Left lobe of liver (tissue), 2 donors: Measurements from ENCODE around the gene MYH11. TPM values are rescaled to one million over a fixed set of nuclear protein-coding genes. Genes with fewer than 3 reads are reported as not detected.
"Not testable (repeated sequence)": the region's sequence is repeated elsewhere in the genome, so short reads cannot be mapped to it uniquely, and the experiment has no call there.

Experiments used
- ATAC-seq: fragments of 200-7000 bp; cut with Tn5 transposase; one replicate; pipeline ENCODE4 v1.9.1; 2020; ENCODE audit warnings: mild to moderate bottlenecking, moderate library complexity
- DNase-seq: peaks from one replicate; pipeline ENCODE4 v3.0.0-alpha.2; 2020; ENCODE audit warnings: low spot score
- total RNA-seq: library from RNA; stranded (reverse); gene quantifications from one replicate; pipeline ENCODE4 v1.2.1, GENCODE V29; 2021
- donor health status: DM: no; HTN: no; CAD: no; lungs with moderate emphysema.
- donor health status: DM: no; HTN: yes; CAD: no.

MYH11 gene
- total RNA-seq, 1 donor from 2014 or later, result 2.7 TPM

DNA sequence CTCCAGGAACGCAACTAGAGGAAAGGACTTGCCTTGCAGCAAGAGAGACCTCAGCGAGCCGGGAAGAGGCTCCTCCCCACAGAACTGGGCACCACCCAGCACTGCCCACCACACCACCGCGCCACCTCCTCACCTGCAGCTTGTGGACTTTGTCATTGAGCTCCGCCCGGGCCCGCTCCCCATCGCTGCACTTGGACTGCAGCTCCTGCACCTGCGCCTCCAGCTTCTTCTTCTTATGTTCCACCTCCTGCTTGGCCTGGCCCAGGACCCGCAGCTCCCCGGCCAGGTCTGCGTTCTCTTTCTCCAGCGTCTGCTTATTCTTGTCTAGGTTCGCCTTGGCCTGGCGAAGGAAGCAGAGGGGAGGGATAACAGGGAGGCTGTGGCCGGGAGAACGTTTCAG, 130.1 kb downstream of the MYH11 start:
- DNase-seq (no peak), ATAC-seq (no peak)

DNA sequence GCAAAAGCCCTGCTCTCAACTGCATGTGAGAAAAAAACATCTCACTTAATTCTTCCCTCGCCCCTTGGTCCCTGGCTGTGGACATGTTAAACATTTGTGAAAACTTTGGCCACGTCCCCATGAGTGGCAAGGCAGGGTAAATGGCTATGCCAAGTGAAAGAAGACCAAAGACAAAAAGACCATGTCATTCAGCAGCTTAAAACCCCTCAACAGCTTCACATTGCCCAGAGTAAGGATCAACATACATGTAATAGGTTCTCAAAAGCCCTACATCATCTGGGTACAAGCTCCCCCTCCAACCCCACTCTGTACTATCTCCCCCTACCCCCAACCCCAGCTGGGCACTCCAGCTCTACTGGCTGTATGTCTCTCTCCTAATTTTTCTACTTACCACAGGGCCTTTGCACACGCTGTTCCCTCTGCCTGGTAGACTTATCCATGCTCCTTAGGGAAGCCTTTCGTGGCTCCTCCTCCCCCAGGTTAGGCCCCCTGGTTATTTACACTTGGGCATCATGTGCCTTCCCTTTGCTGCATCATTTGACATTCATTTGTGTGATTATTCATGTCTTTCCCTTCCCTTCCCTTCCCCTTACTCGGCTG, 131.1 kb downstream of the MYH11 start:
- no peak for ATAC-seq
- no peak for DNase-seq

DNA sequence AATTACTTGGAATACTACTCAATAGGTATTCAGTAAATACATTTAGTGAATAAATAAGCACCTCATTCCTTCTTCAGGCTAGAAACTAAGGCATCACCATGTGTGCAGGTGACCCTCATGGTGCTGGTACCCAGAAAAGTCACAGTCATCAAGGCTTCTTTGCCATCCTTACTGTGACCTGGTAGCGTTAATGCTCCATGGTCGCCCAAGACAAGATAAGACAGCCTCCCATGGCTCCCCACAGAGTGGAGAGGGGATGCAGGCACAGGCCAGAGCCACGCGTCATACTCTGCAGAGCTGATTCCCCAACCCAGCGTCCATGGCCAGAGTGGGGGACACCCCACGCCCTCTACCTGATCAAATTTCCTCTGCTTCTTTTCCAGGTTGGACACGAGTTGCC, 133.0 kb downstream of the MYH11 start:
- no peak for DNase-seq
- ATAC-seq, result no peak

DNA sequence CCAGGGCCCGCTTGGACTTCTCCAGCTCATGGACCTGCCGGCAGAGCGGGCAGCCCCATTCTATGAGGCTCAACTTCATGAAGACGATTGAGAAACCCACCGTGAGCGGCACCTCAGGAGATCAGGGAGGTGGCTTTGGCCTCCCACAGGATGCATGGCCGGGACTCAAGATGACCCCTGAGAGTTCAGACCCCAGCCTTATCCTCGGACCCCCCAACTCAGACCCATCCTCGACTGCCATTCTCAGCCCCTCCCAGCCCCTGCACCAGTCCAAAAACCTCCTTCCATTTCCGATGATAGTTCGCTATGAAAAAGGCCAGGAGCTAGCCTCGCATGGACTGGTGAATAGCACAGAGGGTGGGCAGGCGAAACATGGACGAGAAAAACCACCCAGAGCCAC, 135.8 kb downstream of the MYH11 start:
- no peak for DNase-seq
- ATAC-seq, result no peak

DNA sequence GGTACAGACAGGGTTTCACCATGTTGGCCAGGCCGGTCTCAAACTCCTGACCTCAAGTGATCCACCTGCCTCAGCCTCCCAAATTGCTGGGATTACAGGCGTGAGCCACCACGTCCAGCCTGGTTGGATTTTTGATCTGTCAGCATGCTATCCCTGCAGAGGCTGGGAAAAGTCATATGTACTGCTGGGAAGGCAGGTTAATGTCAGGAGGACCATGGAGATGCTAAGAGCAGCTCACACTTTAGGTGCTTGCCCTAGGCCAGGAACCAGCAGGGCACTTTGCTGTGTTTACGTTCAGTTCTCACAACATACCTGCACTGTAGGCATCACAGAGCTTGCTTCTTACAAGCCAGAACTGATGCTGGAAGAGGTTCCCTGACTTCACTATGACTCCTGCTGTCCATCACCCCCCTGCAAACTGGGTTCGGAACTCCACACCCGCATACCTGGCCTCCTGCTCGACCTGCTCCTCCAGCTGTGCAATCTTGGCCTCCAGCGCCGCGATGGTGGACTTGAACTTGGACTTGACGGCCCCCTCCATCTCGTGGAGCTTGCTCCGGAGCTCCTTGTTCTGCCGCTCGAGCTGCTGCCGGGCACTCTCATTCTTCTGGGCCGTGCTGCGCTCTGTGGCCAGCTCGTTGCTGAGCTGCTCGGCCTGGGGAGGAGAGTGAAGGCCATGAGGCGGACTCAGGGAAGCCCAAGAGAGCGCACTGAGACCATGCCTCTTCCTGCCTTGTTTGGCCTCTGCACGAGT, 140.0 kb downstream of the MYH11 start:
- ATAC-seq, result no peak
- DNase-seq, result no peak

DNA sequence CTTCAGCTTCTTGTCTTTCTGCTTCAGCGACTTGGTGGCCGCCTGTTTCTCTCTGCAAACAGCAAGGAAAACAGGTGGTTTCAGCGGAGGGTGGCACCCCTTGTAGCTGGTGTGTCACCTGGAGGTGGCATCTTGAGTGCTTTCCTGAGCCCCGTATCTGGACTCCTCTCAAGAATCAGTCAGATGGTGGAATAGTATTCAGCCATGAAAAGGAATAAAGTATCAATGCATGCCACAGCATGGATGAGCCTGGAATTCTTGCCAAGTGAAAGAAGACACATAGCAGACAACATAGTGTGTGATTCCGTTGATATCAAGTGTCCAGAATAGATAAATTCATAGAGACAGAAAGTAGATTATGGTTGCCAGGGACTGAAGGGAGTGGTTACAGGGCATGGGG, 141.6 kb downstream of the MYH11 start:
- DNase-seq, result no peak

DNA sequence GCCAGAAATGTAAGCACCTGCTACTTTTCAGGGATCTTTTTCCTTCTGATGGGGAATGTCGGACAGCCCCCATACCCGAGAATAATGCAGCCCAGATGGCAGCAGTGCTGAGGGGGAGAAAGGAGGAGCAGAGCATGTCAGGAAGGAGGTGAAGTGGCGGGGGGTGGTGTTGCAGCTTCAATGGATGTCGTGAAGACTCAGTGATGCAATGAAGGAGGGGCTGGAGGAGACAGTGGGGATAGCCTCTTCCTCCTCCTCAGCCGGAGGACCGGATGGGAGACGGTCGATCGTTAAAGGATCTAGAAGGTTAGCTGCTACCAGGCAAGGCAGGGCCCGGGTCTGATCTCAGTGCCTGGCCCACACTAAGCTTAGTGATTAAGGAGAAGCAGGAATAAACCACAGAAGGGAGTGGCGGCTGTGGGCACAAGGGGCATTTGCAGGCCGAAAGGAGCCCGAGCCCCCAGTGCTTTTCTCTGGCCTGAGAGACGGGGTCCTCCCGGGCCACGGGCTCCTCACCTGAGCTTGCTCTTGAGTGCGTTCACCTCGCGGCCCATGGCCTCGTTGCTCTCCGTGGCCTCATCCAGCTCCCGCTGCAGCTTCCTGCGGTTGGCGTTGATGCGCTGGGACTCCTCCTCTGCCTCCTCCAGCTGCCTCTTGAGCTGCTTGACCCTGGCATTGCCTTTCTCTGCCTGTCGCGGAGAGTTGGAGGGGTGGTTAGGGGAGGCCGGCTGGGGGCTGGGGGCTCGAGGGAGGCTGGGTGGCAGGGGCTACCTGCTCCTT, 142.2 kb downstream of the MYH11 start:
- DNase-seq (no peak), ATAC-seq (no peak)

More for the DNA sequence above, 141.6 kb downstream of the MYH11 start:
- ATAC-seq, result no peak

DNA sequence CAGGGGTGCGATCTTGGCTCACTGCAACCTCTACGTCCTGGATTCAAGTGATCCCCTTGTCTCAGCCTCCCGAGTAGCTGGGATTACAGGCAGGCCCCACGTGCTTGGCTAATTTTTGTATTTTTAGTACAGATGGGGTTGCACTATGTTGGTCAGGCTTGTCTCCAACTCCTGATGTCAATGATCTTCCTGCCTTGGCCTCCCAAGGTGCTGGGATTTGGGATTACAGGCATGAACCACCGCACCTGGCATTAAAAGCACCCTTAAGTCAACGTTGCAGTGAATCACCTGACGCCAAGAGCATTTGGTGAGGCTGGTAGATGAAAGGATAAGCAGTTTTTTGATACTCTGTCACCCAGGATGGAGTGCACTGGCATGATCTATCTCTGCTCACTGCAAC, 147.8 kb downstream of the MYH11 start:
- no peak for DNase-seq
- ATAC-seq, result no peak

DNA sequence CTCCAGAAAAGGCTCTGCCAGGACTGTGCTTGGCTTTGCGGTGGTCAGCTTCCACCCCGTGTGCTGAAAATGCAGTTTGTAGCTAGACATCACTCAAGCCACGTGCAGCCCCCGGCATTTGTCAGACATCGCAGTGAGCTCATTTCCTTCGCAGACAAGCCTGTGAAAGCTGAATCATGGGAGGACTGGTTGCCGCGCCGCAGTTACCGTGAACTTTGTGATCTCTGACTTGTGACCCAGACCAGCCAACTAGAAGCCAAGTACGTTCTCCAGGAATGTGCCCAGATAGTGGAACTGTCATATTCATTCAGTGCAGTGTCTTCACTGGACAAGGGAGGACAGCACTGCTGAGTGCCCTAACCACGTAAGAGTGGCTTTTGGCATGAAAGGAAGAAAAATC, 148.7 kb downstream of the MYH11 start:
- no peak for DNase-seq
- no peak for ATAC-seq

DNA sequence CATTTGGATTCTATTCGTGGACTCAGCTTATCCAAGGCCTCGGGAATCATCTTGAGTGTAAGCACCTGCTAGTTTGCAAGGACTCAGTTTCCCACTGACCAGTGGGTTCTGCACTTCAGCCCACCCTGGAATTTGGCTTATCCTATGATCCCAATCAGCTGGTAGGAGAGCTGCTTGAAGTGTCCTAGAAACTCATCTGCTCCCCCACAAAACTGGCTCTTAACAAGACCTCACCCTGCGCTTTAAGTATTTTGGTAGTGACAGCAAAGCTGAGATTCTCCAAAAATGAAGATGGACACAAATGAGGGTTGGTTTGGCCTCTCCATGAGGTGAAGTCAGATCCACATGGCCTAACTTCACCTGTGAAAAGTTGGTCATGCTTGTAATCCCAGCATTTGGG, 149.5 kb downstream of the MYH11 start:
- ATAC-seq, result no peak
- no peak for DNase-seq

DNA sequence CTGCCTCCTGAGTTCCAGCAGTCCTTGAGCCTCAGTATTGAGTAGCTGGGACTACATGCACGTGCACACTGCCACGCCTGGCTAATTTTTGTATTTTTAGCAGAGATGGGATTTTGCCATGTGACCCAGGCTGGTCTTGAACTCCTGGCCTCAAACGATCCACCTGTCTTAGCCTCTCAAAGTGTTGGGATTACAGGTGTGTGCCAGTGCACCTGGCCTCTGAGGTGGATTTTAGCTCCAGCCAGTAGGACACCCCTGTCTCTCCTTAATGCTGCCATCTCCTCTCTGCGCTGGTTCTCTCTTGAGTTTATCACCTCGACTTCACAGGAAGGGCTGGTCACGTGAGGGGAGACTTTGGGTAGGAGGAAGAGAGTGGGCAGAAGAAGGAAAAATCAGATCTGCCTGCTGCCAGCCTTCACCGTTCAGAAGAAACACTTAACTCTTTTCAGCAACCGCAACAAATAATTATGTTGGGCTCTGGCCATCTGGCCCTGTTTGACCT, 151.7 kb downstream of the MYH11 start:
- DNase-seq, result no peak
- no peak for ATAC-seq

DNA sequence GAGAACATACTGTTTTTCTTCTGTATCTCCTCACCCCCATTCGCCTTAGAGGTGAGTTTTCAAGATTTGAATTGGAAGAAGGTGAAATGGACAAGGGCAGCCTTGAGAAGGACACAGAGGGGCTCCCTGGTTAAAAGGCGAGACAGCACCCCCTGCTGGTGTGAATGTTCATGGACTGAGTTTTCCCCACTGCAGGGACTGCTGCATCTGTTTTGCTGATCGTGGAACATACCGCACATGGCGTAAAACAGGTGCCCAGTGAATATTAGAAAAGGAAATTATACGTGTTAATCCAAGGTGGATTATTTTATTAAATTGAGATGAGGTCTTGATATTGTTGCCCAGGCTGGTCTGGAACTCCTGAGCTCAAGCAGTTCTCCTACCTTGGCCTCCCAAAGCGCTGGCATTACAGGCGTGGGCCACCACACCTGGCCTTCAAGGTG, 152.3 kb downstream of the MYH11 start:
- ATAC-seq (peak; percentile 98), DNase-seq (peak; percentile 71)

DNA sequence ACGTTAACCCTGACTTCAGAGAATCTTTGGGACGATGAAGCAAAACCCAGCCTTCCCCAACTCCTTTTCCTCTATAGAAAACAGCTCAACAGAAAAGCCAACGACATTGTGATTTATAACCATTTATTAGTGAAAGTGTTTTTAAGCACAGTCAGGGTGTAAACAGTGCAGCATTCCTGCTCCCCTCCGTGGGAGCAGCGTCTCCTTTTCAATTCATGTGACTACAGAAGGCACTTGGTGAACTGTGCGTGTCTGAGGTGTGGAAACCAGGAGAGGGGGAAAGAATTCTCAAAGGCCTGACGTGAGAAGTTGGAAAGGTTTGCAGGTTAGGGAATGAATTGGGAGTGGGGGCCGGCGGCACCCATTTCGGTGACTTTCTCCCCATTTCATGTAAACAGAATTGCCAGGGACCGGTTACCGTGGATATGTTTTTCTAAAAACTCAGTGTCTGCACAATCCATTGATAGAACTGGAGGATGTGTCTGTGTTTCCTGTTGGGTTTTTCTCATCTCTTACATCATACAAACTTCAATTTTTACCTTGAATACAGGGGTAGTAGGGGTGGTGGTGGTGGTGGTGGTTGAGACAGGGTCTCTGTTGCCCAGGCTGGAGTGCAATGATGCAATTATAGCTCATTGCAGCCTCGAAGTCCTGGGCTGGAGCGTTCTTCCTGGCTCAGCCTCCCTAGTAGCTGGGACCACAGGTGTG, 153.6 kb downstream of the MYH11 start:
- ATAC-seq (no peak), DNase-seq (no peak)

DNA sequence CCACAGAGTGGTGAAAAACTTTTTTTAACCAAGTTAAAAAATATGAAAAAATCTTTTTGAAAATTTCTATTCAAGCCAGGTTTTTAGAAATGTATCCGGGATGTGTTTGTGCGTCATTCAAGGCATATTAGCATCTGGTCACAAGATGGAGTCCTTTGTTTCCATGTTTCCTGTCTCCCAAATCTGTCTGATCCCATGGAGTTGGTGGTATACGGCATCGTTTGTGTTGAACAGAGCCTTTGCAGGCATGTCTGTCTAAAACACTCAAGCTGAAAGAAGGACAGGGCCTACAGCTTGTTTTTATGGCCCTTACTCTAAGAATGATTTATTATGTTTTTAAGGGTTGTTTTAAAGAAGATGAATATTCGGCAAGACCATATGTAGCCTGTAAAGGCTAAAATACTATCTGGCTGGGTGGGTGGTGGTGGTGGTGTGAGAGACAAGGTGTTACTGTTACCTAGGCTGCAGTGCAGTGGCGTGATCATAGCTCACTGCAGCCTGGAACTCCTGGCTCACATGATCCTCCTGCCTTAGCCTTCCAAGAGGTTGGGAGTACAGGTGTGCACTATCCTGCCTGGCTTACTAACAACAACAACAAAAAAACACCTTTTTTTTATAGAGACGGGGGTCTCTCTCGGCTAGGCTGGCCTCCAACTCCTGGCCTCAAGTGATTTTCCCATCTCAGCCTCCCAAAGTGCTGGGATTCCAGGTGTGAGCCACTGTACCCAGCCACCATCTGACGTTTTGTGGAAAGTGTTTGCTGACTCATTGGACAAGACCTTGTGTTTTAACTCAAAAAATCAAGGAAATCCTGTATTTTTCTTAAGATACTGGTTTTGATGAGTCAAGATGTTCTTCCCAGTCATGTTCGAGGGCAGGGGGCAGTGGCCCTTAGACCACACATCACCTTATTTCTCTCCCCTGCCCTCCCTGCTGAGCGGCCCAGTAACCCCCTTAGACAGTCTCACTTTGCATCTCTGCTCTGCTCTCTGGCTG, 154.6 kb downstream of the MYH11 start:
- no peak for ATAC-seq
- no peak for DNase-seq

DNA sequence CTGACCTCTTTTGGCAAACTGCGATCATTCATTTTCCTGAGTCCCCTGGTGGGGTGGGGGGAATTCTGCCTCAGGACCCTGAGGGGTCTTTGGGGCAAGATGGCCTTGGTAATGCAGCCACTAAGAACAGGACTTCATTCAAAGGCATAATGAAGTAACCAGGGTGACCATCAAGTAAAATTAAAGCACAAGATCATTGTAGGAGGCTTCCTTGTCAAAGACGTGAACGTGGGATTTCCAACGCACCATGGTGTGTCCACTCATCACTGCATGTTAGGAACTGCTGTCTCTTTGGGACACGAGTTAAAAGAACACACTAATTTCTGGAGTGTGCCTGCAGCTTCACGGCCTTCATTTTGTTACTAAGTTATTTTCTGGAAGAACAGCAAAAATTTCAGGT, 155.5 kb downstream of the MYH11 start:
- no peak for ATAC-seq
- no peak for DNase-seq

DNA sequence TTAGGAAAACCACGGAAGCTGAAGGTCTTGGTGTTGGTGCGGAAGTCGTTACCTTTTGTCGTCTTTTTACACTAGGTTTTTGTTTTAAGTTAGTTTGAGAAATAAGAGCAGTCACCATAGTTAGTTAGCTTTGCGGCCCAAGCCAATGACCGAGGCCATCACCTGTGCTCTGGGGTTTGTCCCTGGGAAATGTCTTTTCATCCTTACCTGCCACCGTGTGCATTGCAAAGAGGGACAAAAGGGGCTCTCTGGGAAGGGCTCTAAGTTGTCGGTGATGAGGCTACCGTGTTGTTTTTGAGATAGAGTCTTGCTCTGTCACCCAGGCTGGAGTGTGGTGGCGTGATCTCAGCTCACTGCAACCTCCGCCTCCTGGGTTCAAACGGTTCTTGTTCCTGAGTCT, 157.0 kb downstream of the MYH11 start:
- no peak for ATAC-seq
- DNase-seq, result no peak

DNA sequence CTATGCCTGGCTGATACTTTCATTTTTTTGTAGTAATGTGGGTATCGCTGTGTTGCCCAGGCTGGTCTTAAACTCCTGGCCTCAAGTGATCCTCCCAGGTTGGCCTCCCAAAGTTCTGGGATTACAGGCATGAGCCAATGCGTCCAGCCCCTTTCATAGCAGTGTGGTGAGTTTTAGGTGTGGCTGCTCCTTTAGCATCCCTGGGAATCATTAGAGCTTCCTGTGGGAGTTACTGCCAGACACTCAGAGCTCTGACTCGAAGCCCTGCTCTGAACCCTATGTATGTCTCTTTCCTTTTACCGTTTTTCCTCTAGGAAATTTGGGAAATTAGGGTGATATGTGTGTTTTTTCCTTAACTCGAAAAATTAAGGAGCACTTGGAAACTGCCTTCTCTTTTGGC, 162.3 kb downstream of the MYH11 start:
- ATAC-seq (no peak), DNase-seq (no peak)

DNA sequence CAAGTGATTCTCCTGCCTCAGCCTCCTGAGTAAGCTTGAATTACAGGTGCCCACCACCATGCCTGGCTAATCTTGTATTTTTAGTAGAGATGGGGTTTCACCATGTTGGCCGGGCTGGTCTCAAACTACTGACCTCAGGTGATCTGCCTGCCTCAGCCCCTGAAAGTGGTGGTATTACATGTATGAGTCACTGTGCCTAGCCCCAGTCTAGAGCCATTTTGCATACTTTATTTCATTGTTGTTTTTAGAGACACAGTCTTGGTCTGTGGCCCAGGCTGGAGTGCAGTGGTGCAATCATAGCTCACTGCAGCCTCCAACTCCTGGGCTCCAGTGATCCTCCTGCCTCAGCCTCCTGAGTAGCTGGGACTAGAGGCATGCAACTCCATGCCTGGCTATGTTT, 164.3 kb downstream of the MYH11 start:
- ATAC-seq, result not testable (repeated sequence)

DNA sequence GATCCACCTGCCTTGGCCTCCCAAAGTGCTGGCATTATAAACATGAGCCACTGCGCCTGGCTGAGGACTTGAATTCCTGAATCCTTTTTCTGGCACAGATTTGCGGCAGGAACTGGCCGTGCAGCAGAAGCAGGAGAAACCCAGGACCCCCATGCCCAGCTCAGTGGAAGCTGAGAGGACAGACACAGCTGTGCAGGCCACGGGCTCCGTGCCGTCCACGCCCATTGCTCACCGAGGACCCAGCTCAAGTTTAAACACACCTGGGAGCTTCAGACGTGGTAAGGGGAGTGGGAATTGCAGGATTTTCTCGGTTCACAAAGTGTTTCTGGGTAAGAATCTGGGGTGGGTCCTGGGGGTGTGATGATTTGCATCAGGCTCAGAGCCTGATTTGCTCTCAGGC, 165.8 kb downstream of the MYH11 start:
- no peak for ATAC-seq
- no peak for DNase-seq

More for the DNA sequence above, 164.3 kb downstream of the MYH11 start:
- not testable (repeated sequence) for DNase-seq

DNA sequence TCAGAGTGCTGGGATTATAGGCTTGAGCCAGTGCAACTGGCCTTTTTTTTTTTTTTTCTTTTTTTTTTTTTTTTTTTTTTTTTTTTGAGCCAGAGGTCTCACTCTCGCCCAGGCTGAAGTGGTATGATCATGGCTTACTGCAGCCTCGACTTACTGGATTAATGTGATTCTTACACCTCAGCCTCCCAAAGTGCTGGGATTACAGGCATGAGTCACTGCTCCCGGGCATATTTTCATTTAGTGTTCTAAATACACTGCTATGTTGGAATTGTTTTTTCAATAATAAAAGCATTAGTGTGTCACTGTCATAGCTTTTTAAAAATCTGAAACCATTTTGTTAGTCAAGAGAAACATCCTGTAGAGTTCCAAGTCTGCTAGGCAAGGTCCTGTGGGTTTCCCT, 166.5 kb downstream of the MYH11 start:
- DNase-seq (no peak), ATAC-seq (no peak)
